ENCODE measurements around the gene MYCBP.
"Not testable (repeated sequence)": the region's sequence is repeated elsewhere in the genome, so short reads cannot be mapped to it uniquely, and the experiment has no call there.

The MYCBP gene, protein sequence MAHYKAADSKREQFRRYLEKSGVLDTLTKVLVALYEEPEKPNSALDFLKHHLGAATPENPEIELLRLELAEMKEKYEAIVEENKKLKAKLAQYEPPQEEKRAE

DNA sequence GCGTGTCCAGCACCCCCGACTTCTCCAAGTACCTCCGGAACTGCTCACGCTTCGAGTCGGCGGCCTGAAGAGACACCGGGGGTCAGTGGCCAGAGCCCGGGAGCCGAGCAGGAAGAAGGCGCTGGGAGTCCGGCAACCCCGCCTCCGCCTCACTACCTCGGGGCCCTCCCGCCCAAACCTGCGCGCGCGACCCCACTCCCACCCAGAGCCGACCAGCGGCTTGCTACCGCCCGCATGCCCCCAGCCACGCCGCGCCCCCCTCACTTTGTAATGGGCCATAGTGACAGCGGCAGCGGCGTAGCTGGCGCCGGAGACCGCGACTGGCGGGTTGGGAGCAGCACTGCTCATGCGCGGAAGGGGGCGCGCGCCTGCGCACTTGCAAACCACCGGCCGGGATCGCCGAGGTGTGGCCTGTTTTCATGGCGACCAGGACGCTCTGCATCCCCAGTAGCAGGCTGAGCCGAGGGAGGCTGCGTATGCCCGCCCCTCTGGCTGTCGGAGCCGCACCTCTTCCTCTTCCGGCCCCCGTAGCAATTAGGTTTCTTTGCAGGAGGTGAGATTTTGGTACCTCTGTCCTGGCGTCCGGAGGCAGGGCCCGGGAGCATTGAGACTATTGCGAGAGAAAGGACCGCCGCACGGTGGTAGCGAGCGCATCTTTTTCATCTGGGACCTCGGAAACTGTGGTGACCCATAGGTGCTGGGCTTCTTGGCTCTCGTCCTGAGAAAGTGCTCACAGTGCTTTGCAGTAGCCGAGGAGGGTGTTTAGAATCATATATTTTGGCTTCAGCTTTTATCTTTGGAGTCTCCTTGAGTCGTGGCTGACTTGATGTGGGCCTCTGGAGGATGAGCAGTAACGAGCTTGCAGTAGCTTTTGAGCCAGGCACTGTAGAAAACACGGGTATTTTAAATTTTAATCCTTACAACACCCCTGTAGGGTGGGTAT is at the start of gene MYCBP:
Gene MYCBP (minus strand): TSS at position 322 of the 943 bp plus-strand sequence. CDS start 43 bp downstream, at position 279.
- DNase-seq (ENCODE audit: low read depth) = peak; percentile 78

DNA sequence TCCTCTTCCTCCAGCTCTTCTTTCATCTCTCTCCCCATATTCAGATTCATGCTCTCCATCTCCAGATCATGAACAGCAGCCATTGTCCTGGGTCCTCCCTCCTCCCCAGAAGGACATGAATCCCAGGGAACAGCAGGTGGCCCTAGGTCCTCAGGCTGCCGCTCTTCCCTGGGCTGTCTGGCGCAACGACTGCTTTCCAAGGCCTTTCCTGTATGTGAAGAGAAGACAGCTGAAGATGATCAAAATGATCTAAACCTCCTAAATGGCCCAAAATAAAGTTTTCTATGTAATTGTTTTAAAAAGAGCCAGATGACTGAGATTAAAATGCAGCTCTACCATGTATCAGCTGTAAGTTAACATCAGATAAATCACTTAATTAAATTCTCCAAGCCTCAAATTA is 46.0 kb upstream of the MYCBP start:
- no peak for DNase-seq (ENCODE audit: low read depth)

DNA sequence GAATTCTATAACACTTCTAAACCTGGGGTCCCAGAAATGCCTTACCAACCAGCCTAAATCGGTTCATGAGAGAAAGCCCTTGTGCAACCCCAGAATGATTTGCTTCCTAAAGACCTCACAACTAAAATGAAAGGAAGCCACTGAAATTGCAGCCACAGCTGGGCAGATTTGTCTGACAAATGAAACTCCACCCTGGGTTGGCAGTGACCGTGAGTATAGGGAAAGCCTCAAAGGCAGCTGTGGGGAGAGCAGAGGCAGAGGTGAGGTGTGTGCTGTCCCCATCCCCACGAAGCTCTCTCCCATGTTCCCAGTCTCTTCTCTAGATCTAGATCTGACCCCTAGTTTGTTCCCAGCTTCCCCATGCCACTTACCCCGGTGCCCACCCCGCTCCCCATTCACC is 45.4 kb upstream of the MYCBP start:
- no peak for DNase-seq (ENCODE audit: low read depth)

DNA sequence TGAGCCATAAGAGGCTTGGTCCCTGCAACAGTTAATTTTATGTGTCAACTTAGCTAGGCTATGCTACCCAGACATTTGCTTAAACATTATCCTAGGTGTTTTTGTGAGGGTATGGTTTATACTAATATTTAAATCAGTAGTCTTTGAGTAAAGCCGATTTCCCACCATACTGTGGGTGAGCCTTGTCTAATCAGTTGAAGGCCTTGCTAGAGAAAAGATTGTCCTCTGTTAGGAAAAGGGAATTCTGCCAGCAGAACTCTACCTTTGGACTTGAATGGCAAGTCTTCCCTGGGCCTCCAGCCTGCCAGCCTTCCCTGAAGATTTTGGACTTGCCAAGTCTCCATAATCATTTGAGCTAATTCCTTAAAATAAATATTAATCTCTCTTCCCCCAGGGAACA is 44.6 kb upstream of the MYCBP start:
- no peak for DNase-seq (ENCODE audit: low read depth)

DNA sequence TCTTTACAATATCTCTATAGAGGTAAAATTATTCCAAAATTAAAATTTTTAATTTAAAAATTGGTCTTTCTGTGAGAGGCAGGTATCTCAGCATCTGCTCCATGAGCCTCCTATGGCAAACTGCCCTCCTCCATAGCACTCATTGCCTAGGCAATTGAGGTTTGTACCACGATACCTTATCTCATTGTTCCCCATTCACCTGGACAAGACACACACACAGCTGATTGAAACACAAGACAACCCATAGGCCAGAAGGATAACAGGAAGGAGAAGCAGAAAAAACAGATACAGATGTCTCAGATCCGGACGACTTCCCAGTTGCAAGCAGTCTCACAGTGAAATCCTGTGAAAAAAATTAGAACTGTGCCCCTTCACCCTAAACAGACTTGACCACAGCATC is 44.2 kb upstream of the MYCBP start:
- DNase-seq (ENCODE audit: low read depth) = no peak

DNA sequence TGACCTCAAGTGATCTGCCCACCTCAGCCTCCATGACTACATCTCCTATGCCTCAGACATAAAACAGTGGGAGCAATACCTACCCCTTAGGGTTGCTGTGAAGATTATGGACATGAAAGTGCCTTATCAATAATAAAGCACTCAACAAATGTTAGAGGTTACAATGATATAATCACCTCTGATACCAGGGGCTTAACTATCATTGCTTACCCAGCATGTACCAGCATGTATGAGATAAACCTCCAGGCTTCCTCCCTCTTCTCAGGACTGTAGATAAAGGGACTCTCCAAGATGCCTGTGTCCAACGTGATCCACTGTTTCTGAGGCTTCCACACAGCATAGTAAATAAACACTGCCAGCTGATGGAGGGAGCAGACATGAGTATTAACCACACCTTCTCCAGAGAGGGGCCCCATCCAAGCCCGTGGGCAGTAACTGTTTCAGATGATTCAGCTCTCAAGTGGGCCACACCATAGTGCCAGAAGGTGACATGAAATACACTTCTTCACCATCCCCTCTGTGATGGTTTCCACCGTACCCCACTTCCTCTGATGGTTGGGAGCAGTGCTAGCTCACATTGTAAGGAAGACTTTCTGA is 42.3 kb upstream of the MYCBP start:
- no peak for DNase-seq (ENCODE audit: low read depth)

DNA sequence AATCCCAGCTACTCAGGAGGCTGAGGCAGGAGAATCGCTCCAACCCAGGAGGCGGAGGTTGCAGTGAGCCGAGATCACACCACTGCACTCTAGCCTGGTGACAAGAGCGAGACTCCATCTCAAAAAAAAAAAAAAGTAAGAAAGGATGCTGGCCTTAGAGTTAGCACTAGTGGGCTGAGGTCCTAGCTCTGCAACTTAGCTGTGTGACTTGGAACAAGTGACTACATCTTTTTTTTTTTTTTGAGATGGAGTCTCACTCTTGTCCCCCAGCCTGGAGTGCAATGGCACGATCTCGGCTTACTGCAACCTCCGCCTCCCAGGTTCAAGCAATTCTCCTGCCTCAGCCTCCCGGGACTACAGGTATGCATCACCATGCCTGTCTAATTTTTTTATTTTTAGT is 41.8 kb upstream of the MYCBP start:
- not testable (repeated sequence) for DNase-seq (ENCODE audit: low read depth)

DNA sequence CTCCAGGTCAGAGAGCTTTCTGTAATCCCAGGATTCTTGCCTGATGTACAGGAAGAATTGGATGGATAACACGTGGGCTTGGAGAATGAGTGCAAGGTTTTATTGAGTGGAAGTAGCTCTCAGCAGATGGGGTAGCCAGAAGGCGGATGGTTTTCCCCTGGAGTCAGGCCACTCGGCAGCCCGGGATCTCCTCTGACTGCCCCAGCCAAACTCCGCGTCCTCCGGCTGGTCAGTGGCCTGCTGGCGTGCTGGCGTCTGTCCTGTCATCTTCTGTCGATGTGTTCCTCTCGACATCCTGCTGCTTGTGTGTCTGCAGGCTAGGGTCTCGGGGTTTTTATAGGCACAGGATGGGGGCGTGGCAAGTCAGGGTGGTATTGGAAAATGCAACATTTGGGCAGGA is 35.7 kb upstream of the MYCBP start:
- DNase-seq (ENCODE audit: low read depth) = no peak

DNA sequence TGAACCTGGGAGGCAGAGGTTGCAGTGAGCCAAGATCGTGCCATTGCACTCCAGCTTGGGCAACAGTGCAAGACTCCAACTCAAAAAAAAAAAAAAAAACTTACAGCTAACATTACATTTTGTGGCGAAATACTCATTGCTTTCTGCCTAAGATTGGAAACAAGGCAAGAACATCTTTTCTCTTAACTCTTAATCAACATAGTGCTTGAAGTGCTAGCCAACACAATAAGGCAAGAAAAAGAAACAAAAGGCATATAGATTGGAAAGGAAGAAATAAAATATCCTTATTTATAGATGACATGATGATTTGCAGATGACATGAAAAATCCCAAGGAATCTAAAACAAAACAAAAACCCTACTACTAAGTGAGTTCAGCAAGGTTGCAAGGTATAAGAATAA is 32.8 kb upstream of the MYCBP start:
- no peak for DNase-seq (ENCODE audit: low read depth)

DNA sequence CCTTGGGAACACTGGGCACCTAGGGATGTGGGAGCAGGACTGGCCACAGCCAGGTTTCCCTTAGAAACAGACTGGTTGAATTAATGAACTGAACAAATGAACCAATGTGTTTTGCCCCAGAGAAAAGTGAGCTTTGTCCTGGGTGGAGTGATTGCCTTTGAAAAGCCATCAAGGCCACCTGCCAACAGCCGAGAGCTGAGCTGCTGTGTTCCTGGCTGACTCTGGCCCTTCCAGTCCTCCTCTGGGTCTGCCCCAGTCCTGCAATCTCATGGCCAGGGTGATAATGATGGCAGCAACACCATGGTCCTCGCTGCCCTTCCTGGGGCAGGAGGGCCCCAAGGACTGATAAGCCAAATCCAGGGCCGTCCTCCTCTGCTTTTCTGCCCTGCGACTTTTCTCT is 26.4 kb upstream of the MYCBP start:
- no peak for DNase-seq (ENCODE audit: low read depth)

DNA sequence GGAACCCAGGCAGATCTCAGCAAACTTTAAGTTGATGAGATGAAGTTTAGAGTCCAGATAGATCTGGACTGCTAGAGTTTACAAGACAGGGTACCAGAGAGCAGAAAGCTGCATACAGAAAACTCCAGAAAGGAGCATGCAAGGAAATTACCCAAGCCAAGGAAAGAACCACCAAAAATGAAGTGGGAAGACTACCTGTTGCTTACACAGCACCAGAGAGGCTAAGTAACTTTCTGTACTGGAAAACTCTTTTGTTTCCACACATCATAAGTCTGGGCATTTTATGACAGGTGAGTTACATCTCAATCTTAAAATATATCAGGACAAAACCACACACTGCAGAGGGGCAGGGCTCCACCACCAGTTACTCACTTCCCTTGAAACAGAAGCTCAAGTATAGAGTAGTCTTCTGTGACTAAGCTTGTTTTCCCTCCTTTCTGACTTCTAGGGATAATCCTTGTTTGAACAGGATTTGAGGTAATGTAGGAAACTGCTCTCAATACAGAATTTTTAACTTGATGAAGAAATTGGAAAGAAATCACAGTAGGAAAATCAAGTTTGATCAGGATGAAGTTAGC is 25.6 kb upstream of the MYCBP start:
- no peak for DNase-seq (ENCODE audit: low read depth)

DNA sequence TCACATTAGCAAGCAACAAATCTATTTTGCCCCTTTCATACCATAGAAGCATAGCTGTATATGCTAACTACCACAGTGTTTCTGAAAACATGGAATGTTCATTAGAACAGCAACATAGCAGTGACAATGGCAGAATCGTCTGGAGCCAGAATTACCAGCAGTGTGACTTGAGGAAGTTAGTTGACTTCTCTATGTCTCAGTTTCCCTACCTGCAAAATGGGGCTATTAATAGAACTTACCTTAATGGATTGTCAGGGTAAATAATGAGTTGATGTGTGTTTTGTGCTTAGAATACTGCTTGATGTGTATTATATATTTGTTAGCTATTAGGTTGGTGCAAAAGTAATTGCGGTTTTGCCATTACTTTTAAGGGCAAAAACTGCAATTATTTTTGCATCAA is 23.0 kb upstream of the MYCBP start:
- DNase-seq (ENCODE audit: low read depth) = no peak

DNA sequence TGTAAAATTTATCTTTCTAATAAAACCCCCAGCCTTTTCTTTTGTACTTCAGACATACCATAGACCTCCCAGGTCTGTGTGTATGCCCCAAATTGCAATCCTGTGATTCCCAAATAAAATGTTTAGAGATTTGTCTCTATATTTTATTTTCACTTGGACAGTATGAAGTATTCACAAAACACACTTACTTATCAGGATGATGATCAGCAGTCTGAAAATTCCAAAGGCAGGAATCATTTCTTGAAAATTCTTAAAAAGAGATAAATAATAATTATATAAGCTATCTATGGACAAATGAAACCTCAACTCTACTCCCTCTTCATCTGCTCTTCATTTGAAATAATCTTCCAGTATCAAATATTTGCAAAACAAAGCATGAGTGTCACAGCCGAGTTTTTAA is 19.8 kb upstream of the MYCBP start:
- DNase-seq (ENCODE audit: low read depth) = no peak

DNA sequence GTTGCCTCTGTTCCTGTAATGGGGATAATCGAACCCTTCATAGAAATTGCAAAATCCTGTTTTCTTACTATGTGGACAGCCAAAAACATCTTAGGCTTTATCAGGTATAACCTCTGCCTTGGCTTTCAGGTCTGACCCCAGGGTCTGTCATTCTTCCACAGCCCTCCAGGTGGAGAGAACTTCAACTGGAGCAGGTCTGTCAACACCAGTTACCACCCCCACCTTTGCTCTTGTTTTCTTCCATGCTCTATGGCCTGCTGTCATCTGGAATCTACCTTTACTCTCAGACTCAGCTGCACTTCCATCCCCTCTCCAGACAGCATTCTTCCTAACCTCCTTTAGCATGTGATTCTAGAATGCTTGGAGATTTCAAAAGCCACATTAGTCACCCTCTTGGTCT is 18.6 kb upstream of the MYCBP start:
- no peak for DNase-seq (ENCODE audit: low read depth)

DNA sequence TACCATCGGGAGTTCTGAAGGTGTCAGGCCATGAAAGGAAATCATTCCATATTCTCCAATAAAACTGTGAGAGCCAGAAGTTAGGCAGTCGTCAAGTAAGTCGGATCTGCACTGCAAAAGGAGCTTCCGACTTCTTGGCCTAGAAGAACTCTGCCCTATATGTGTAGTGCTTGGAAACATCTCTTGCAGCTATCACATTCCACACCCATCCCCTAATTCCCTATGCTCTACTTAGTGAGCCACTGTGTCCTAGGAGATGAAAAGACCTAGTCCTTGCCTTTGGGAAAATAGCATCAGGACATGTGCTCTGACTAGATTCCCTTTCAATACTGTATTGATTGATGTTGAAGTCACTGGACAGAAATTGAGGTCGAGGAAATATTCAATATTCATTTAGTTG is 16.4 kb upstream of the MYCBP start:
- DNase-seq (ENCODE audit: low read depth) = no peak

DNA sequence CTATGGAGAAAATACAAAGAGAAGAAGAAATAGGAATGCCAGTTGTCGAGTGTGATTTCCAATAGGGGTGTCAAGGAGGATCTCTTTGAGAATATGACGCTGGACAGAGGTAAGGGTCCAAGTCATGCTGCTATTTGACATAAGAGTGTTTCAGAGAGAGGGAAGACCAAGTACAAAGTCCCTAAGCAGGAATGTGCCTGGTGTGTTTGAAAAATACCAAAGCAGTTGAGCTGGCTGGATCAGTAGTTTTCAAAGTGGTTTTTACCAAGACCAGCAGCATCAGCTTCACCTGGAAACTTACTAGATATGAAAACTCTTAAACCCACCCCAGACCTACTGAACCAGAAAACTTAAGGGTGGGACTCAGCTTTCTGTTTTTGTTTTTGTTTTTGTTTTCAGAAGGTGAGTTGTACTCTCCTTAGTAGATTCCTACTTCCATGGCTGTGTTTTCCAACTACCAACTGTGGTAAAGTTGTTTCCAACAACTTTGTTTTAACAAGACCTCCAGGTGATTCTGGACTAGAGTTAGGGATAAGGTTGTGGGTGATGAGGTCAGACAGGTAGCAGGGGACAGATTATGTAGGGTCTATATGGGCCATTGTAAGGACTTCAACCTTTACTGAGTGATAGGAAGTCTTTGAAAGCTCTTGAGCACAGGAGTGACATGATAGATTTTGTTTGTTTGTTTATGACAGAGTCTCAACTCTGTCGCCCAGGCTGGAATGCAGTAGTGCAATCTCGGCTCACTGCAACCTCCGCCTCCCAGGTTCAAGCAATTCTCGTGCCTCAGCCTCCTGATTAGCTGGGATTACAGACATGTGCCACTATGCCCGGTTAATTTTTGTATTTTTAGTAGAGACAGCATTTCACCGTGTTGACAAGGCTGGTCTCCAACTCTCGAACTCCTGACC is 15.5 kb upstream of the MYCBP start:
- no peak for DNase-seq (ENCODE audit: low read depth)

DNA sequence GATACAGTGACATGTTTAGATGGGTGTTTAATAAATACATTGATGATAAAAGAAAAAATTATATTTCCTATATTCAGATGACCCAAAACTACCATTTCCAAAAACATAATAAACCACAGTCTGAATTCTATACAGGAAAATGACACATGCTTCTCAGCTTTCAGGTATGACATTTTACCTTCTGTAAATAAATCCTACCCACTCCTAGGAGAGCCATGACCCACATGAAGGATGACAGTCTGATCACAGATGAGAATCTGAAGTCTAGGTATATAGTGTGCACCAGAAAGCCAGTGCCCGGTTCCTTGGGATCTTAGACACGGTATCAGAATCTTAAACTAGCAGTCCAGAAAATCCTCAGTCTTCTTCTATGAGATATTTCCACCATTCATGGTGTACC is 11.9 kb upstream of the MYCBP start:
- DNase-seq (ENCODE audit: low read depth) = no peak

DNA sequence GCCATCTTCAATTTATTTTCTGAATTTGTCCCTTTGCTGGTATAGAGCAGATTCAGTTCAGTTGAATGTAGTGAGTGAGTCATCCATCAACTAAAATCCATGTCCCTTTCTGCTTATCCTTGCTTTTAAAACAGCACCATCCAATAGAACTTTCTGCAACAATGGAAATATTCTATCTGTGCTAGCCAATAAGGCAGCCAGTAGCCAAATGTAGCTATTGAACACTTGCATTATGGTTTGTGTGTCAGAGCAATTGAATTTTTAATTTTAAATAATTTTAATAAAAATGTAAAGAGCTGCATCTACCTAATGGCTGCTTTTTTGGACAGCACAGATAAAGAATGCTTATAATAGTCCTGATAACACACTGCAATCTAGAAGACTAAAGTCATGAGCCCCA is 8.3 kb upstream of the MYCBP start, which contains the start of gene GJA9:
Gene GJA9 (minus strand): TSS at position 101 of the 400 bp plus-strand sequence. CDS start 5,489 bp downstream, outside the sequence.
- no peak for DNase-seq (ENCODE audit: low read depth)

DNA sequence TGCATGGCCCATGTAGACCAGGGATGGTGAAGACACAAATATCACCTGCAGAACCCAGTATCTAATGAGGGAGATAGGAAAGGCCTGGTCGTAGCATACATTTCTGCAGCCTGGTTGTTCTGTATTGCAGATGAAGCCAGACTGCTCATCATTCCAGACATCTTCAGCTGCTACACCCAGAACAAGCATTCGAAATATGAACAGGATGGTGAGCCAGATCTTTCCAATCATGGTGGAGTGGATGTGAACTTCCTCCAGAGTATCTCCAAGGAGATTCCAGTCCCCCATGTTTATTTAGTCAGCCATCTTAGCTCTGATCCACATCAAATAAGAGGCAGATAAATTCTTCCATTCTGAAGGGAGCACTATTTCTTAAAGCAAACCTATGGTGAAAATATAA is 2.7 kb upstream of the MYCBP start:
- DNase-seq (ENCODE audit: low read depth) = no peak

DNA sequence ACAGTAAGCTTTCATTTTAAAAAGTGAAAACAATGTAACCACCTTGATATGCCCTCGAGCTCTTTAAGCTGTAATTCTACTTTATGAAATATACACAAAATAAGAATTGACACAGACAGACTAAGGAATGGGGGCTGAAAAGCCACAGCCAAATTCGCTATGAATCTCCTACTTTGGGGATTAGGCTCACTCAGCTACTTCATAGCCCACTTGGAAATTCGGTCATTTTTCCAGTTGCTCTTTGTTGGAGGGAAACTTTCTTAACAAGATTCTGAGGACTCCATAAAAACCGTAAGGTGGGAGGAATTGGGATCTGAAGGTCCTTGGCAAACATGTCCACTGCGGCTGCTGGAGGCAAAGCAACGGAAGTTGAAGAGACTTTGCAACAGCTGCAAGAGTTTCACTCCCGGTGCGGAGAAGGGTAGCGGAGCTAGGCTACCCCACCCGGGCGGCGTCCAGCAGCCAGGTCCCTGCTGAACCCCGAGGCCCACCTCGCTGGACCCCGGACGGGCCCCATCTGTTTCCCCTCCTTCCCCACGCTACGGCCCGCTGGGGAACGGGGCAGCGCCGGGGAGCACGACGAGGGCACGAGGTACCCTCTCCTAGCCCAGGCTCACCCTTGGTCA is 634 bp downstream of the MYCBP start:
- no peak for DNase-seq (ENCODE audit: low read depth)

DNA sequence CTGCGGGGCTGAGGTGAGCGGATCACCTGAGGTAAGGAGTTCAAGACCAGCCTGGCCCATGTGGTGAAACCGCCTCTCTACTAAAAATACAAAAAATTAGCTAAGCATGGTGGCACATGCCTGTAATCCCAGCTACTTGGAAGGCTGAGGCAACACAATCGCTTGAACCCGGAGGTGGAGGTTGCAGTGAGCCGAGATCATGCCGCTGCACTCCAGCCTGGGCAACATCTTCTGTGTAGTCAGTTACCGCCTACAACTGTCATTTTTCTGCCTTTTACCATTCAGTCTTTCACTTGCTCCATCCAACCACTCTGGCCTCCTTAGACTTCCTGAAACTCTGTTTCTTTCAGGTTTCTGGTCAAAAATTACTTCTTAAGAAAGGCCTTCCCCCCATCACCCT is 2.2 kb downstream of the MYCBP start:
- DNase-seq (ENCODE audit: low read depth) = no peak
